ENCODE measurements around the gene TTLL4.
"Not testable (repeated sequence)": the region's sequence is repeated elsewhere in the genome, so short reads cannot be mapped to it uniquely, and the experiment has no call there.

TTLL4 gene

DNA sequence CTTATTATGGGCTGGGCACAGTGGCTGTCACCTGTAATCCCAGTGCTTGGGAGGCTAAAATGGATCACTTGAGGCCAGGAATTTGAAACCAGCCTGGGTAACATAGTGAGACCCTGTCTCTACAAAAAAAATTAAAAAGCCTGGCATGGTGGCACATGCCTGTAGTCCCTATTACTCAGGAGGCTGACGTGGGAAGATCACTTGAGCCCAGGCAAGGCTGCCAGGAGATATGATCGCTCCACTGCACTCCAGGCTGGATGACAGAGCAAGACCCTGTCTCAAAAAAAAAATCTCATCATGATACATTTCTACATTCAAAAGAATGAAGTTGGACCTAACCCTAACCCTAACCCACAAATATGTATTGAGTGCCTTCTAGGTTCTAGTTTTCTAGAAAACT, 51.2 kb downstream of the TTLL4 start:
- H3K4me3 ChIP-seq (replicated peaks; ENCODE audit: low read depth, low read length), result no peak overlapping the region
- TF ChIP-seq, protein P1, sequence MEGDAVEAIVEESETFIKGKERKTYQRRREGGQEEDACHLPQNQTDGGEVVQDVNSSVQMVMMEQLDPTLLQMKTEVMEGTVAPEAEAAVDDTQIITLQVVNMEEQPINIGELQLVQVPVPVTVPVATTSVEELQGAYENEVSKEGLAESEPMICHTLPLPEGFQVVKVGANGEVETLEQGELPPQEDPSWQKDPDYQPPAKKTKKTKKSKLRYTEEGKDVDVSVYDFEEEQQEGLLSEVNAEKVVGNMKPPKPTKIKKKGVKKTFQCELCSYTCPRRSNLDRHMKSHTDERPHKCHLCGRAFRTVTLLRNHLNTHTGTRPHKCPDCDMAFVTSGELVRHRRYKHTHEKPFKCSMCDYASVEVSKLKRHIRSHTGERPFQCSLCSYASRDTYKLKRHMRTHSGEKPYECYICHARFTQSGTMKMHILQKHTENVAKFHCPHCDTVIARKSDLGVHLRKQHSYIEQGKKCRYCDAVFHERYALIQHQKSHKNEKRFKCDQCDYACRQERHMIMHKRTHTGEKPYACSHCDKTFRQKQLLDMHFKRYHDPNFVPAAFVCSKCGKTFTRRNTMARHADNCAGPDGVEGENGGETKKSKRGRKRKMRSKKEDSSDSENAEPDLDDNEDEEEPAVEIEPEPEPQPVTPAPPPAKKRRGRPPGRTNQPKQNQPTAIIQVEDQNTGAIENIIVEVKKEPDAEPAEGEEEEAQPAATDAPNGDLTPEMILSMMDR (IDR thresholded peaks at IDR 0.05; ENCODE audit: low read length, missing control alignments), result no peak
- DNase-seq (ENCODE audit: low read depth), result no peak

DNA sequence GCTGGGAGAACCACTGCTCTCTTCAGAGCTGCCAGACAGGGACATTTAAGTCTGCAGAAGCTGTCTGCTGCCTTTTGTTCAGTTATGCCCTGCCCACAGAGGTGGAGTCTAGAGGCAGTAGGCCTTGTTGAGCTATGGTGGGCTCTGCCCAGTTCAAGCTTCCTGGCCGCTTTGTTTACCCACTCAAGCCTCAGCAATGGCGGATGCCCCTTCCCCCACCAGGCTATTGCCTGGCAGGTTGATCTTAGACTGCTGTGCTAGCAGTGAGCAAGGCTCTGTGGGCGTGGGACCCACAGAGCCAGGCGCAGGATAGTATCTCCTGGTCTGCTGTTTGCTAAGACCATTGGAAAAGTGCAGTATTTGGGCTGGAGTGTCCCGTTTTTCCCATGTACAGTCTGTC, 62.1 kb downstream of the TTLL4 start:
- DNase-seq (ENCODE audit: low read depth); H3K4me3 ChIP-seq (replicated peaks; ENCODE audit: low read depth, low read length): not testable (repeated sequence)

DNA sequence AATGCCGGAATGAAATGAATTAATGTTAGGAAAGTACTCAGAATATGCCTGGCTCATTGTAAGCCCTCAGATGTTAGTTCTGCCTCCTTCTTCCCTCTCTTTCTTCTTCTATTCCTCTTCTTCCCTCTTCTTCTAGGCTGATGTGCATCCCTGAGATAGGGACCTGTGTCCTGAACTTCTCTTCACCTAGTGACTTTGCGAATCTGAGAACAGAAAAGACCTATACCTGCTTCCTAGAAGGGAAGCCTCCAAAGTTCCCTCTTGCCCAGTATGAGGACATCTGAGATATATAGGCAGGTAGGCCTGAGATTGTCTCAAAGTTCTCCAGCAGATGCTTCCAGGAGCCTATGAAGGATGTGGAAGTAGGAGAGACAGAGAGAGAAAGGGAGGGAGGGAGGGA, 63.2 kb downstream of the TTLL4 start:
- TF ChIP-seq, protein P1 (IDR thresholded peaks at IDR 0.05; ENCODE audit: low read length, missing control alignments), result no peak
- DNase-seq (ENCODE audit: low read depth), result no peak
- H3K4me3 ChIP-seq (replicated peaks; ENCODE audit: low read depth, low read length), result no peak overlapping the region

DNA sequence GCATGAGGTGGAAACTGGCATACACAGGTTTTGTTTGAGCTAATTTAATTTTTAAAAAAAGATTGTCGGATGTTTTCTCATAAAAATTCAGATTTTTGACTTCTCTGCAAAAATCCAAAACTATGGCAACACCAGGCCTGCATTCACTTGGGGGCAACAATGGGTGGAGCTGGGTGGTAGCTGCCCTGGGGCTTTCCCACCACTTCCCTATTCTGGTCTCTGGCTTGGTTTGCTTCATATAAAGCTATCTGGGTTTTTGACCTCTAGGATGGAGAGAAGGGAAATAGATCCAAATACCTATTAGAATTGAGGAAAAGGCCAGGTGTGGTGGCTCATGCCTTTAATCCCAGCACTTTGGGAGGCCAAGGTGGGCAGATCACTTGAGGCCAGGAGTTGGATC, 65.9 kb downstream of the TTLL4 start:
- DNase-seq (ENCODE audit: low read depth), result no peak
- TF ChIP-seq, protein P1 (IDR thresholded peaks at IDR 0.05; ENCODE audit: low read length, missing control alignments), result no peak

DNA sequence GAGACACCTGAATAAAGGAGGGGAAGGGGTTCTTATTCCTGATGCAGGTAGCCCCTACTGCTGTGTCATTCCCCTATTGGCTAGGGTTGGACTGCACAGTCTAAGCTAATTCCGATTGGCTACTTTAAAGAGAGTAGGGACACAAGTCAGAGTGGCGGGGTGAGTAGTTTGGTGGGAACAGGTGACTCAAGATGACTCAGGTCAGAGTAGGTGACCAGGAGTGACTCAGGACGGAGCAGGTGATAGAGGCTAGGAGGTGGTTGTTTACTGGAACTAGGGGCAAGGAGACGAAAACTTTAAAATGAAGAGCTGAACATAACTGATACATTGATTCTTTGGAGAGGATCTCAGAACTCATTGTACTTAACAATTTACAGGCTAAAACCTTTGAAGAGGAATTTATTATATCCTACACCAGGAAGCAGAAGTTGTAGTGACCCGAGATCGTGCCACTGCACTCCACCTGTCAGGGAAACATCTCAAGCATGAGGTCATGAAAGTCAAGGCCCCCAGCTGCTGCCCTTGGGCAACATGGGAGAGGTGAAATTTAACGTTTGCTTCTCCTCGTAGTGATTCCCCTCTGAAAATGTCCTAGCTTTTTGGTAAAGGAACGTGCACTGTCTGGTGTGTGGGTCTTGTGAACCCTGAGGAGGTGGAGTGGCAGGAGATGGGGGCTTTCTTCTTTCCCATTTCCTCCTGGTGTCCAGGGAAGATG, 66.8 kb downstream of the TTLL4 start:
- H3K4me3 ChIP-seq (replicated peaks; ENCODE audit: low read depth, low read length), result no peak overlapping the region
- TF ChIP-seq, protein P1 (IDR thresholded peaks at IDR 0.05; ENCODE audit: low read length, missing control alignments), result no peak
- DNase-seq (ENCODE audit: low read depth), result no peak

More for the DNA sequence above, 65.9 kb downstream of the TTLL4 start:
- no peak overlapping the region for H3K4me3 ChIP-seq (replicated peaks; ENCODE audit: low read depth, low read length)

DNA sequence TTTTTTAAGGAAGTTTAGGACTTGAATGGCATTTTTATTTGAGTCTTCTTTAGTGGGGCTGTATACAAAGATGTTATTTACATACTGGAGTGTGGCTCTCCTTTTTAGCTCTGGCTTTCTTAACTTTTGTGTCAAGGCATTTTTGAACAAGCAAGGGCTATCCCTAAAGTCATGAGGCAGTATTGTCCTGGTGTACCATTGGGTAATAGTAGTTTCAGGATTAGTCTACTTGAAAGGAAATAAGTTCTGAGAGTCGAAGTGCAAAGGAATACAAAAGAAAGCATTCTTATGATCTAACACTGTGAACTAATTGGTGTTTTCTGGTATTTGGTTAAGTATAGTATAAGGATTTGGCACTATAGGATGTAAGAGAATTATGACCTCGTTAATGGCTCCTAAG, 69.4 kb downstream of the TTLL4 start:
- TF ChIP-seq, protein P1 (IDR thresholded peaks at IDR 0.05; ENCODE audit: low read length, missing control alignments), result no peak
- DNase-seq (ENCODE audit: low read depth), result no peak
- no peak overlapping the region for H3K4me3 ChIP-seq (replicated peaks; ENCODE audit: low read depth, low read length)

DNA sequence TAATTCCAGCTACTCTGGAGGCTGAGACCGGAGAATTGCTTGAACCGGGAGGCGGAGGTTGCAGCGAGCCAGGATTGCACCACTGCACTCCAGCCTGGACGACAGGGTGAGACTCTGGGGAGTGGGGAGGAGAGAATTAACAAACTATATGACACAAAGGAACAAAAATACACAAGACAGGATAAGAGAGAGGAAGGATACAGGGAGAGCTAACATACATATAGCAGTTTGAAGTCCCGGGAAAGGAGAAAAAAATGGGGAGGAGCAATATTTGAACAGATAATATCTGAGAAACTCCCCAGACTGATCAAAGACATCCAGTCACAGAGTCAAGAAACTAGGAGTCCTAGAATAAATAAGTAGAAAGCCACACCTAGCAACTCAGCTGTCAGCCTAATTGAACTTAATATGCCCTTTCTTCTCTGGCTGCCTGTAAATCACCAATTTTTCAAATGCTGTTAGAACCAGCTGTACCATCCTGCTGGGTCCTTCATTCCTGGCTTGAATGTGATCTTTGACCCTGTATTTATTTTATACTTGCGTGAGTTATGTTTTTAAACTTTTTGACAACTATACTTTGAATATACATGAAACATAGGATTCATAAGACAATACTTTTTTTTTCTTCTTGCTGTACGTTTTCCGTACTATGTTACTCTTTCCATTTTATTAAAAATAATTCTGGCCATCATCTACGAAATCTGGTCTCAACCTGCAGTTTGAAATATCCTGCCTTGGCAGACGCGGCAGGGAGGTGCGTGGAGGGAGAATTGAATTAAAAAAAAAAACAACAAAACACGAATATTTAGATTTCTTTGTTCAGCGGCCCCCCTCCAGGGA, 70.4 kb downstream of the TTLL4 start:
- peak overlapping the region; percentile 51 for H3K4me3 ChIP-seq (replicated peaks; ENCODE audit: low read depth, low read length)
- DNase-seq (ENCODE audit: low read depth), result no peak
- TF ChIP-seq, protein P1 (IDR thresholded peaks at IDR 0.05; ENCODE audit: low read length, missing control alignments), result no peak

Measured in fibroblast of pulmonary artery (primary cell).